IMR-90 (cell line): ENCODE results near the gene PGA3. TPM values are rescaled to one million over a fixed set of nuclear protein-coding genes. Genes with fewer than 3 reads are reported as not detected.
A peak's percentile ranks its signal among the peaks of the same experiment; 100 is the strongest.

Source experiments
- ATAC-seq: fragments of 200-7000 bp; cut with Tn5 transposase; 2 replicates; pipeline ENCODE4 v1.9.1; 2020; ENCODE audit warnings: low read depth, mild to moderate bottlenecking, moderate library complexity
- BruUV-seq: library from RNA; stranded (reverse); fragments of 400-500 nt; replicated peaks from 2 replicates; lab custom pipeline; 2021; lab: Mats Ljungman, UMichigan
- CTCF ChIA-PET: fragments of 300-600 bp; formaldehyde crosslinking; extraction: SDS; loops from one replicate; lab custom pipeline; 2021; ENCODE audit warnings: antibody characterized with exemption; lab: Yijun Ruan, JAX
- POLR2A ChIA-PET: fragments of 300-600 bp; sonication (Branson Sonifier 250); formaldehyde crosslinking; loops from one replicate; lab custom pipeline; 2022; ENCODE audit warnings: antibody characterized with exemption; ENCODE audit not compliant: unreplicated experiment; lab: Charles Lee
- DNase-seq: peaks from one replicate; pipeline ENCODE4 v3.0.0; 2013
- H2AFZ ChIP-seq: replicated peaks from 2 replicates; pipeline ENCODE3; 2013; ENCODE audit warnings: low read length, mild to moderate bottlenecking; ENCODE audit not compliant: poor library complexity
- H2AK5ac ChIP-seq: 2 replicates; pipeline ENCODE4 v1.6.1; 2013; ENCODE audit warnings: low read depth, low read length, inconsistent platforms
- H2AK9ac ChIP-seq: replicated peaks from 2 replicates; pipeline ENCODE3; 2013; ENCODE audit warnings: mild to moderate bottlenecking, low read depth, low read length, moderate library complexity; ENCODE audit not compliant: poor library complexity
- H2BK120ac ChIP-seq: 2 replicates; pipeline ENCODE4 v1.6.1; 2013; ENCODE audit warnings: low read depth, low read length, inconsistent platforms
- H2BK15ac ChIP-seq: 3 replicates; pipeline ENCODE4 v1.6.1; 2013; ENCODE audit warnings: low read depth, low read length, inconsistent platforms
- H2BK20ac ChIP-seq: 2 replicates; pipeline ENCODE4 v1.6.1; 2013; ENCODE audit warnings: low read depth, mild to moderate bottlenecking, inconsistent platforms, low read length, moderate library complexity
- H2BK5ac ChIP-seq: 2 replicates; pipeline ENCODE4 v1.6.1; 2013; ENCODE audit warnings: mild to moderate bottlenecking, low read depth, low read length, inconsistent platforms; ENCODE audit not compliant: poor library complexity, severe bottlenecking
- H3K14ac ChIP-seq: replicated peaks from 2 replicates; pipeline ENCODE4 v1.6.1; 2013; ENCODE audit warnings: low read depth, low read length, inconsistent platforms
- H3K18ac ChIP-seq: 2 replicates; pipeline ENCODE4 v1.6.1; 2013; ENCODE audit warnings: low read depth, low read length, control low read depth
- H3K23ac ChIP-seq: 2 replicates; pipeline ENCODE4 v1.6.1; 2013; ENCODE audit warnings: low read depth, low read length, inconsistent platforms
- H3K27ac ChIP-seq: 2 replicates; pipeline ENCODE4 v1.5.1; 2013; ENCODE audit warnings: mild to moderate bottlenecking, control low read depth, low read length; ENCODE audit not compliant: insufficient read depth
- H3K27me3 ChIP-seq: 2 replicates; pipeline ENCODE4 v1.6.1; 2013; ENCODE audit warnings: low read length; ENCODE audit not compliant: control insufficient read depth, insufficient read depth
- H3K36me3 ChIP-seq: 2 replicates; pipeline ENCODE4 v1.6.1; 2013; ENCODE audit warnings: low read length, mixed read lengths; ENCODE audit not compliant: control insufficient read depth, insufficient read depth
- H3K4ac ChIP-seq: 2 replicates; pipeline ENCODE4 v1.6.1; 2013; ENCODE audit warnings: low read depth, low read length, inconsistent platforms
- H3K4me1 ChIP-seq: 2 replicates; pipeline ENCODE4 v1.6.1; 2013; ENCODE audit warnings: low read length, mixed read lengths; ENCODE audit not compliant: control insufficient read depth, insufficient read depth
- H3K4me2 ChIP-seq: 2 replicates; pipeline ENCODE4 v1.6.1; 2013; ENCODE audit warnings: low read depth, mild to moderate bottlenecking, control low read depth, low read length, moderate library complexity
- H3K4me3 ChIP-seq: 2 replicates; pipeline ENCODE4 v1.5.1; 2013; ENCODE audit warnings: low read depth, mild to moderate bottlenecking, control low read depth, low read length, moderate library complexity; ENCODE audit not compliant: insufficient read depth
- H3K56ac ChIP-seq: 2 replicates; pipeline ENCODE4 v1.6.1; 2013; ENCODE audit warnings: low read length, inconsistent platforms; ENCODE audit not compliant: insufficient read depth; ENCODE audit errors: extremely low read depth
- H3K79me1 ChIP-seq, 2 experiments: 2 replicates each; pipeline ENCODE4 v1.6.1; 2013; ENCODE audit warnings: low read length in 2 of 2, inconsistent platforms in 1 of 2, low read depth in 1 of 2
- H3K9ac ChIP-seq: 2 replicates; pipeline ENCODE4 v1.6.1; 2013; ENCODE audit warnings: low read depth, low read length, control low read depth
- H3K9me1 ChIP-seq: 2 replicates; pipeline ENCODE4 v1.6.1; 2013; ENCODE audit warnings: low read length, inconsistent platforms; ENCODE audit not compliant: insufficient read depth
- H3K9me3 ChIP-seq: 2 replicates; pipeline ENCODE4 v1.6.1; 2013; ENCODE audit warnings: low read length; ENCODE audit not compliant: control insufficient read depth, insufficient read depth
- H4K20me1 ChIP-seq: 2 replicates; pipeline ENCODE4 v1.6.1; 2013; ENCODE audit warnings: low read length, inconsistent platforms; ENCODE audit not compliant: insufficient read depth
- H4K5ac ChIP-seq: 2 replicates; pipeline ENCODE4 v1.6.1; 2013; ENCODE audit warnings: mild to moderate bottlenecking, low read depth, low read length, control low read depth
- H4K8ac ChIP-seq, 2 experiments: 2 replicates each; pipeline ENCODE4 v1.6.1; 2013; ENCODE audit warnings: low read depth in 2 of 2, low read length in 2 of 2, control low read depth in 1 of 2, inconsistent platforms in 1 of 2
- H4K91ac ChIP-seq: 2 replicates; pipeline ENCODE4 v1.6.1; 2013; ENCODE audit warnings: low read depth, low read length, inconsistent platforms; ENCODE audit not compliant: insufficient read depth
- BHLHE40 ChIP-seq: fragments of 150-350 bp; IDR thresholded peaks from 2 replicates; pipeline ENCODE4 v1.6.1; 2016; ENCODE audit warnings: mild to moderate bottlenecking, low read depth, low read length
- CHD1 ChIP-seq: IDR thresholded peaks from 2 replicates; pipeline ENCODE4 v1.6.1; 2012; ENCODE audit warnings: low read depth, low read length, improper control_type of control experiment
- CTCF ChIP-seq: conservative IDR thresholded peaks from 2 replicates; pipeline ENCODE4 v1.5.1; 2012; ENCODE audit warnings: mild to moderate bottlenecking, low read depth, low read length, improper control_type of control experiment
- FOS ChIP-seq: fragments of 150-350 bp; IDR thresholded peaks from 2 replicates; pipeline ENCODE4 v1.6.1; 2016; ENCODE audit warnings: low read depth, low read length
- MAFK ChIP-seq: IDR thresholded peaks from 2 replicates; pipeline ENCODE4 v1.6.1; 2012; ENCODE audit warnings: low read depth, low read length, improper control_type of control experiment
- MAZ ChIP-seq: IDR thresholded peaks from 2 replicates; pipeline ENCODE4 v1.6.1; 2012; ENCODE audit warnings: low read depth, mild to moderate bottlenecking, low read length, improper control_type of control experiment, moderate library complexity, borderline replicate concordance
- MXI1 ChIP-seq: IDR thresholded peaks from 2 replicates; pipeline ENCODE4 v1.6.1; 2012; ENCODE audit warnings: low read depth, mild to moderate bottlenecking, low read length, moderate library complexity, borderline replicate concordance
- NFE2L2 ChIP-seq: fragments of 150-350 bp; IDR thresholded peaks from 2 replicates; pipeline ENCODE4 v1.6.1; 2016; ENCODE audit warnings: low read depth, mild to moderate bottlenecking, low read length
- POLR2A ChIP-seq: IDR thresholded peaks from 2 replicates; pipeline ENCODE4 v1.6.1; 2012; ENCODE audit warnings: mild to moderate bottlenecking, low read depth, low read length
- RAD21 ChIP-seq: IDR thresholded peaks from 2 replicates; pipeline ENCODE4 v1.6.1; 2012; ENCODE audit warnings: low read length, improper control_type of control experiment
- RCOR1 ChIP-seq: IDR thresholded peaks from 2 replicates; pipeline ENCODE4 v1.6.1; 2012; ENCODE audit warnings: mild to moderate bottlenecking, low read length, improper control_type of control experiment; ENCODE audit not compliant: insufficient replicate concordance
- RFX5 ChIP-seq: IDR thresholded peaks from 2 replicates; pipeline ENCODE4 v1.8.0; 2012; ENCODE audit warnings: low read depth, mild to moderate bottlenecking, low read length, moderate library complexity
- SMC3 ChIP-seq: fragments of 150-350 bp; IDR thresholded peaks from 2 replicates; pipeline ENCODE4 v1.6.1; 2016; ENCODE audit warnings: low read depth, mild to moderate bottlenecking, antibody characterized with exemption, low read length, moderate library complexity
- WGBS, 2 experiments: methylation state at CpG; one replicate each; pipeline versions ENCODE4 v1.1.5 to v1.1.7; 2013; ENCODE audit warnings: missing lambda C conversion rate in 2 of 2; ENCODE audit not compliant: insufficient read length in 1 of 2; ENCODE audit errors: extremely low coverage in 2 of 2; 5-methylcytosine and 5-hydroxymethylcytosine counted together
- dilution Hi-C: fragments of 300-500 bp; cut with HindIII; formaldehyde crosslinking; loops from one replicate; pipeline ENCODE4 v1.14.3; 2018; ENCODE audit warnings: low sequenced_read_pairs; ENCODE audit not compliant: unreplicated experiment
- in situ Hi-C: fragments of 300-500 bp; cut with MboI; formaldehyde crosslinking; loops from 3 replicates; pipeline ENCODE4 v1.14.3; 2019; ENCODE audit warnings: low sequenced_read_pairs, inconsistent platforms, mixed read lengths
- intact Hi-C: fragments of 100-400 bp; cut with micrococcal nuclease; formaldehyde crosslinking; loops from 2 replicates; pipeline ENCODE4 v1.10.0; 2022
- polyA plus RNA-seq, 3 experiments: library from polyadenylated mRNA; depleted of rRNA; stranded (reverse); fragments of >200 nt; gene quantifications; 2 replicates each; pipeline ENCODE4 v1.2.3, GENCODE V29; 2012; ENCODE audit warnings: low replicate concordance in 1 of 3
- total RNA-seq: library from RNA; depleted of rRNA; stranded (reverse); fragments of >200 nt; gene quantifications from 2 replicates; pipeline ENCODE4 v1.2.3, GENCODE V29; 2012
- TF ChIP-seq, protein P1 (sequence below): fragments of 150-350 bp; IDR thresholded peaks from 2 replicates; pipeline ENCODE4 v1.6.1; 2017; ENCODE audit warnings: mild to moderate bottlenecking, antibody characterized with exemption, low read length, low read depth
- TF ChIP-seq, protein P2 (sequence below): fragments of 150-350 bp; IDR thresholded peaks from 2 replicates; pipeline ENCODE4 v1.6.1; 2016; ENCODE audit warnings: low read depth, mild to moderate bottlenecking, low read length, moderate library complexity, borderline replicate concordance

PGA3 gene
- total and polyA plus RNA-seq, 2 of the 4 experiments (the other 2 are of a cell fraction): 0.18 TPM; not detected in 1

GRCh38 chr11:61254403-61255025 lies 51.2 kb downstream of the PGA3 start:
- Histone ChIP-seq H3K18ac (no peak overlapping the region), H4K5ac (no peak overlapping the region), H3K56ac (no peak overlapping the region), H3K27me3 (peaks cover 1% of the 10 kb centered on the region; the same call in 1 of the 2 replicates), H3K4ac (no peak overlapping the region), H3K27ac (no peak overlapping the region), H2AK5ac (no peak overlapping the region), H4K91ac (no peak overlapping the region), H3K23ac (no peak overlapping the region), H4K8ac (no peak overlapping the region), H3K14ac (no peak overlapping the region; the same call in 1 of the 2 replicates), H2BK120ac (no peak overlapping the region), H2AFZ (peak overlapping the region; percentile 71), H3K36me3 (no peaks in the 10 kb centered on the region), H3K9me3 (no peaks in the 10 kb centered on the region), H3K9ac (no peak overlapping the region), H2BK15ac (no peak overlapping the region), H3K4me2 (no peak overlapping the region), H2AK9ac (peak overlapping the region; percentile 82), H2BK20ac (no peak overlapping the region), H3K4me1 (no peaks in the 10 kb centered on the region), H2BK5ac (no peak overlapping the region), H3K4me3 (no peak overlapping the region), H3K9me1 (no peaks in the 10 kb centered on the region), H4K20me1 (no peaks in the 10 kb centered on the region), H3K79me1 (no peaks in the 10 kb centered on the region)
- dilution Hi-C loops (no loop called here), in situ Hi-C loops (loop anchor here (5.0 kb wide), 1 partner anchor 62 kb away; no protein-coding TSS in a partner anchor), intact Hi-C loops (loop anchor here (1.0 kb wide), 2 partner anchors 40 to 131 kb away; no protein-coding TSS in a partner anchor)
- DNase-seq (peak; percentile 52), ATAC-seq (peak; percentile 99)
- 45% methylated on average over 8 of the region's 12 CpGs; no CpG with 5 or more reads in 1 of the 2 experiments for WGBS, 2 experiments
- BruUV-seq: no TSS peak
- ChIA-PET CTCF (interaction anchor here (0.6 to 1.5 kb wide), 4 partner anchors 41 to 1681 kb away, joined by 3 to 8 read pairs (median 5); partner anchors contain the start of gene VWCE), POLR2A (no interaction called here)
- peak; percentile 75 for TF ChIP-seq SMC3
- TF ChIP-seq FOS: no peak
- TF ChIP-seq MAZ: no peak
- TF ChIP-seq, protein P1, sequence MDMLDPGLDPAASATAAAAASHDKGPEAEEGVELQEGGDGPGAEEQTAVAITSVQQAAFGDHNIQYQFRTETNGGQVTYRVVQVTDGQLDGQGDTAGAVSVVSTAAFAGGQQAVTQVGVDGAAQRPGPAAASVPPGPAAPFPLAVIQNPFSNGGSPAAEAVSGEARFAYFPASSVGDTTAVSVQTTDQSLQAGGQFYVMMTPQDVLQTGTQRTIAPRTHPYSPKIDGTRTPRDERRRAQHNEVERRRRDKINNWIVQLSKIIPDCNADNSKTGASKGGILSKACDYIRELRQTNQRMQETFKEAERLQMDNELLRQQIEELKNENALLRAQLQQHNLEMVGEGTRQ: no peak
- no peak for TF ChIP-seq RFX5
- peak; percentile 81 for TF ChIP-seq CTCF
- TF ChIP-seq MXI1: no peak
- no peak for TF ChIP-seq NFE2L2
- no peak for TF ChIP-seq BHLHE40
- TF ChIP-seq MAFK: no peak
- TF ChIP-seq, protein P2, sequence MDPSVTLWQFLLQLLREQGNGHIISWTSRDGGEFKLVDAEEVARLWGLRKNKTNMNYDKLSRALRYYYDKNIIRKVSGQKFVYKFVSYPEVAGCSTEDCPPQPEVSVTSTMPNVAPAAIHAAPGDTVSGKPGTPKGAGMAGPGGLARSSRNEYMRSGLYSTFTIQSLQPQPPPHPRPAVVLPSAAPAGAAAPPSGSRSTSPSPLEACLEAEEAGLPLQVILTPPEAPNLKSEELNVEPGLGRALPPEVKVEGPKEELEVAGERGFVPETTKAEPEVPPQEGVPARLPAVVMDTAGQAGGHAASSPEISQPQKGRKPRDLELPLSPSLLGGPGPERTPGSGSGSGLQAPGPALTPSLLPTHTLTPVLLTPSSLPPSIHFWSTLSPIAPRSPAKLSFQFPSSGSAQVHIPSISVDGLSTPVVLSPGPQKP: no peak
- no peak for TF ChIP-seq POLR2A
- no peak for TF ChIP-seq CHD1
- TF ChIP-seq RCOR1: no peak
- TF ChIP-seq RAD21: peak; percentile 78
